NCI-H524 (cell line): Measurements from ENCODE around the gene MTHFS.
"Not testable (repeated sequence)": the region's sequence is repeated elsewhere in the genome, so short reads cannot be mapped to it uniquely, and the experiment has no call there.

Source experiments
- DNase-seq, 2 experiments: peaks; one replicate each; lab custom pipeline; 2025; lab: John Stamatoyannopoulos, UW

Gene MTHFS

DNA sequence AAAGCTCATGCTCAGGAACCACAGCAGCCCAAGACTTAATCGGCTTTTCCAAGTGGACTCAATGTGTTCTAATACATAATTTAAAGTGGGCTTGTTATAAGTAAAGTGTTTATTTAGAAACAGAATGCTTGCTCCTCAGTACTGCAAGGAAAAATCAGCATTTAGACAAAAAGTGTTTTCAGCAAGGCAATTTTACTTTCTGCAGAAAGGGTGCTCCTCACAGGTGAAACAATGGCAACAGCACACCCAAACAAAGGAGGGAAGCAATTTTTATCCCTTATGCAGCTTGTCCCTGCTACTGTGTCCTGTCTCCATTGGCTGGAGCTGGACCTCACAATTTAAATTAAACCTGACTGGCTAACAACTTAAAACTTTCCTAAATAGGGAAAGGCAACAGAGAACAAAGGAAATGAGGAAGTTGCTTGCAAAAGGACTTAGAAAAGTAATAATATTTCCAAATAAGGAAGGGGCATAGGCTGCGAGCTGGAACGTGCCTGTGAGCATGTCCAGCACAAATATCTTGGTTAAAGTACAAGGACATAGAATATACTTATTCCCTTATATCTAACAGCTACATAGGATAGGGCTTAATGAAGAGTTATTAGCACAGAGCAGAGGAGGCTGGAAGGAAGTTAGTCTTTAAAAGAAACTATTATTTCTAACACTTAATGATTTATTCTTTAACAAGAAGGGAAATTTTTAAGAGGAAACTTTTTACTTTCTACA lies 19.1 kb upstream of the MTHFS start:
- not testable (repeated sequence) for DNase-seq

DNA sequence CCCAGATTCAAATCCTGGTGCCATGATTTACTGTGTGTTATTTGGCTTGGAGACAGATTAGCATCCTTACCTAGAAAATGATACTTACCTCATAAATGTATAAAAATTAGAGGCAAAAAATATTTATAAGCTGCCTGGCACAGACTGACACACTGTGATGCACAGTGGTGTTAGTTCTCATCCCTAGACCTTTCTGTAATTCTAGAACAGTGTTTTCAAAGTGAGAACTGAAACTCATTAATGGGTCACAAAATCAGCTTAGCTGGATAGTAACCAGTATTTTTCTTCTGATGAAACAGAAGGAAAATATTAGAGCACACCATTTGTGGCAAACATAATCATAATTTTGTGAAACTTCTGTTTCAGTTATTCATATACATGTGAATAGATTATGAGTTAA lies 17.9 kb upstream of the MTHFS start:
- DNase-seq: no peak

DNA sequence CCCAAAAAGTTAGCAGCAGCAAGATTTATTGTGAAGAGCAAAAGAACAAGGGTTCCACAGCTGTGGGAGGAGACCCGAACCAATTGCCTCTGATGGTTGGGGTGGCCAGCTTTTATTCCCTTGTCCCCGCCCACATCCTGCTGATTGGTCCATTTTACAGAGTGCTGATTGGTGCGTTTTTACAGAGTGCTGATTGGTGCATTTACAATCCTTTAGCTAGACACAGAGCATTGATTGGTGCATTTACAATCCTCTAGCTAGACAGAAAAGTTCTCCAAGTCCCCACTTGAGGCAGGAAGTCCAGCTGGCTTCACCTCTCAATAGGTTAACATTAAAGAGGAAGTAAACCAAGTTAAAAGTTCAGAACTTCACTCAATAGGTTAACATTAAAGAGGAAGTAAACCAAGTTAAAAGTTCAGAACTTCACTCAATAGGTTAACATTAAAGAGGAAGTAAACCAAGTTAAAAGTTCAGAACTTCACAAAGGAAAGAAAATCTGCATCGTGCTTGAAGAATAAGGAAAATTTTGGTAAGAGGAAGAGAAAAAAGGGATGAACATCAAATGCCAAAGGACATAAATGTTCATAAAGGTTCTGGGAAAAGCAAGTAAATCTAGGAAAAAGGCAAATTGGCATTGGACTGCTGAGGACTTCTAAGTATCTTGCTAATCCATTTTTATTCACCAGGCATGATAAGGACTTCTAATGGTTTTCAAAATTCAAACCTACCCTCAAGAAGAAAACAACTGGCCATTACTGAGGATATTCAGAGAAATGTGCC lies 12.9 kb upstream of the MTHFS start:
- not testable (repeated sequence) for DNase-seq

DNA sequence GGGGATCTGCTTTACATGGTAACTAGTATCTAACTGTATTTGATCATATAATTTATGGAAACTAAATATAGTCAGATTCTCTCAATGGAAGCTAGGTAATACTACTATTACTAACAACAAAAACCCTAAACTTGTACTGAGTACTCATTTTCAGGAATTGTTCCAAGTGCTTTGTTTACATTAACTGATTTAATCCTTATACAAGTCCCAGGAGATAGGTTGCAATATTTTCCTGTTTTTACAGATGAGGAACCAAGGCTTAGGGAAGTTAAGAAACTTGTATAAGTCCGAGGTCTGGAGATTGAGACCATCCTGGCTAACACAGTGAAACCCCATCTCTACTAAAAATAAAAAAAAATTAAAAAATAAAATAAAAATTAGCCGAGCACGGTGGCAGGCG lies 7.5 kb upstream of the MTHFS start:
- no peak for DNase-seq

DNA sequence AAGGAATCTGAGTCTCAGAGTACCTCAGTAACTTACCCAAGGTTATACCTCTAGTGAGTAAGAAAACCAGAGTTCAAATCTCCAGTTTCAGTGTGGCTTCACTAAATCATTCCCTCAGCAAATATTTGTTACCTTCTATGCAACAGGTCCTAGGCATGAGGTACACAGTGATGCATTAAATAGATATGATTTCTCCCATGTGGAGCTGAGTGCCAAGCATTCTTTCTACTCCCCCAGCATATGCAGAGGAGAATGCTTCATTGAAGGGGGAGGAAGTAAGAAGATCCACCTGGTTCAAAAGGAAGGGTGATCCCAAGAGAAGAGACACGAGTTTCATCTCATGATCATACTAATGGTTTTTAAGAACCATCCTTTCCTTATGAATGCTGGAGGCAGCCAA lies 6.8 kb upstream of the MTHFS start:
- no peak for DNase-seq

DNA sequence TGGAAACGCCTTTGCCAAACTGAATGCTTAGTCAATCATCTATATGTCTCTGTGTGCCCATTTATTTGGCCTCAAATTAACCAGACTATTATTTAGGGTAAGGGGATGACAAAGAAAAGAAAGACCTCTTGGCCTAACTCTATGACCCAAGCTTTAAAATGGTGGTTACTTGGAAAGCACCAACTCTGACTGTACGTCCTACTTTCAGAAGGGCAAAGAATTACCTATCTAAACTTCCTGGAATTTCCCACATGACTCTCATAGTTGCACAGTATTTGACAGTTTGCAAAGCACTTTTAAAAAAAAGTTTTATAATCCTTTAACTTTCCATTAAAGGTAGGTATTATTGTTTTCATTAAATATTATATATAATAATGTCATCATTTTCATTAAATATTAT lies 6.3 kb upstream of the MTHFS start:
- no peak for DNase-seq

DNA sequence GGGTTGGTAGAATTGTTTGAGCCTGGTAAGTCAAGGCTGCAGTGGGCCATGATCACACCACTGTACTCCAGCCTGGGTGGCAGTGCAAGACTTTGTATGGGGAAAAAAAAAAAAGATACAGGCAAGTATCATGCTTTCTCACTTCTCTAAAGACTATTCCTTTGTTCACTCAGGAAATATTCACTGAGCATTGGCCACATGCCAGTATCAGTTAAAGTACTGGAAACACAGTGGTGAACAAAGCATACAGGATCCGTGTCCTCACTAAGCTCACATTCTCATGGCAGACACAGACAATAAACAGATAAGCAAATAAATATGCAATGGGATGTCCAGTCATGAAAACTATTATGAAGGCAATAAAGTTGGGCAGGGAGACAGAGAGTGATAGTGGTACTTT lies 5.1 kb upstream of the MTHFS start:
- DNase-seq: no peak

DNA sequence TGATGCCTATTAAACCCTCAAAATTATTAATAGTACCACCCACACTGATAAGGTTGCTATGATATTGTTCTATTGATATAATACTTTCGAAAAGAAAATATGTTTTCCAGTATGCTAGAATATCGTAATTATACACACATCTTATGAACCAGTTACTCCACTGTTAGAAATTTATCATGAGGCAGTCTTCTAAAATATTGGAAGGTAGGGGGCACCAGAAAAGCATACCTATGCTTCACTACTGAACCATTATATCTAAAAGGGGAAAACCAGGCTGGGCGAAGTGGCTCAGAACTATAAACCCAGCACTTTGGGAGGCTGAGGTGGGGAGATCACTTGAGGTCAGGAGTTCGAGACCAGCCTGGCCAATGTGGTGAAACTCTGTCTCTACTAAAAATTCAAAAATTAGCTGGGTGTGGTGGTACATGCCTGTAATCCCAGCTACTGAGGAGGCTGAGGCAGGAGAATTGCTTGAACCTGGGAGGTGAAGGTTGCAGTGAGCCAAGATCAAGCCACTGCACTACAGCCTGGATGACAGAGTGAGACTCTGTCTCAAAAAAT lies 4.1 kb upstream of the MTHFS start:
- not testable (repeated sequence) for DNase-seq

DNA sequence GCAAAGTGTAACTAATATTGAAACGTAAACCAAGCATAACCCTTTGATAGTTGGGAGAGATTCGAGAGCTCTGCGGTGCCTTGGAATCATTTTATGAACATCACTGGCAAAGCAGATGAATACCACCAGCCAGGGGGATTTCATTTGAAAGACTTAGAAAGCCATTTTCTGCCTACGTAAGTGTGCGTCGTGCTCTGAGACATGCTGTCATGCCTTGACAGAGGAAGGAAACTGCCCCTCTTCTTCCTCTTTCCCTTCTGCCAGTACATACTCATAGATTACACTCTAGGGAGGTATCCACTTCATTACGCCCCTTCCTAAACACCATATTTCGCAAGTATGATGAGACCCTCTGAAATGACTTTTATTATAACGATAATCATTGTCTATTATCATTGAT lies 3.3 kb upstream of the MTHFS start:
- no peak for DNase-seq

DNA sequence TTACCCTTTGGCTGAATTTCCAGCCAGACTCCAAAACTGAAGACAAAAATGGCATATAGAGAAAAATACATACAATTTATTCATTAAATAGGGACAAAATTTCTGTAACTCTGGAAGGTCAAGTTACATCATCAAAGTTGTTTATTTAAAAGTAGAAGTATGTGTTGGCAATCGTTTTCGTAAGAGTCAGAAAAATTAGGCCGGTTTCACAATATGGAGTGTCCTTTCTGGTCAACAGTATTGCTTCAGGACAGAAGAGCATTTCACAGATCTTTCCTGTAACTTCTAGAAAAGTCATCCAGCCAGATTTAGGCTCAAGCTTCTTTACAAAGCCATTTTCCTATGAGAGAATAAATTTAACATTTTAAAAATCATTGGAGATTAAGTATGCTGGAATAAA lies 2.0 kb upstream of the MTHFS start:
- DNase-seq: not testable (repeated sequence)

DNA sequence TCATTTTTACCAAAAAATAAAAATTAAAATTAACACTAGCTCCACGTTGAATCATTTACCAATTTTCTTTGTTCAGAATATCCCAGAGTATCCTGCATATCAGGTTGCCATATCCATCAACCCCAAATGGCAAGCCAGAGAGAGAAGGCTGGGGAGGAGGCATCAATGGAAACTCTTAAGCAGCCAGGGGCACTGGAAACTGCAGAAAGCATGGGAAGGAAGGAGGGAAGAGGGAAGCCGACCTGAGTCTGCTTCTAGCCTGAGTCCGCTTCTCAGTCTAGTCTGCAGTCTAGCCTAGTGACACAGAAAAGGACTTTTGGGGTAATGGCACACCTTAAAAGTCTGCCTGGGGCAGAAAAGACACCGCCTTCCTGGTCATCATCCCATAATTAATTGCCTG lies 1.6 kb upstream of the MTHFS start:
- DNase-seq: no peak

DNA sequence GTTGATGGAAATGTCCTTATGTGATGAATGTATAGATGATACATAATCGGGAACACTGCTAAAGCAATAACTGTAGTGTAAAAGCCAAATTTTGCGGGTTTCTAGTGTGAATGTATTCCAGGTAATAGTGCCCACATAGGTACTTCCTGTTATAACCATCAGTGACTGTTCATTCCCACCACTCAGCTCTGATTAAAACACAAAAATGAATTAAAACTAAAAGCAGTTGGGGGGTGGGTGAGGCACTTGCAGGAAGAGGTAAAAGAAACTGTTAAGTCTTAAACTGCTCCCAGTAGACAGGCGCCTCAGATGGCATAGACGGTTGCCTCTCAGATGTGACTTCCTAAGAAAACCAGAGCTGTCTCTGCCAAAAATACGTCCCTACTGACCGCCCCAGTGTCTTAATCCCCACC lies 893 bp upstream of the MTHFS start:
- DNase-seq: peak in 1 of 2 experiments; percentile 2

DNA sequence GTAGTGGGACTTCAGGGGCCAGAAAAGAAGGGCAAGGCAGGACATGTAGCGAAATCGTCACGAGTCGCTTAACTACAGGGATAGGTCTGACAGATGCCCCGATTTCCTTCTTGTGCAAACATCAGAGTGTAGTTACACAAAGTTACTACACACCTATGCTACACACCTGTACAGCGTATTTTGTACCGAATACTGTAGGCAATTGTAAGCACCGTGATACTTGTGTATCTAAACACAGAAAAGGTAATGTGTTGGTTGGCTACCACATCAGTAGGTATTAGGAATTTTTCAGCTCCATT lies 515 bp upstream of the MTHFS start:
- DNase-seq: no peak

DNA sequence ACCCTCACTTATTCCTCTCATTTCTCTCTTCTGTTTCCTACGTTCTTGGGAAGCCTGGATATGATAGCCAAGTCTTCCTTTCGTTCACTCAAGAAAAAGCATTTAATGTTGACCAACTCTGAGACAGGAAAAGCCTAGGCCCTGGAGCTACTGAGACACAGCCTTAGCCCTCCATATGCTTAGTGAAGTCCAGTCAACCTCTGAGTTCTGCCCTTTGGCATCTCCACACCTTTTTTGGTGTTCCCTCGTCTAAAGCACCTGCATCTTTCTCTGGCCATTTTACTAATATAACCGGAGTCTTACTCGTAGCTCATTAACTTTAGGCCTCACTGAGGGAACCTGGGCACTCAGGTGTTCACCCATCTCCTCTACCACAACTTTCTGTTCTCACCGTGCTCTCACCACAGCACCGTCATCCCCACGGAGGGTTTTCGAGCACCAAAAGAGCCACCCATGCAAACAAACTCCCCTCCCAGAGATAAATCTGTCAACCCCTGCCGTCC lies 632 bp downstream of the MTHFS start:
- peak in 1 of 2 experiments; percentile 18 for DNase-seq

DNA sequence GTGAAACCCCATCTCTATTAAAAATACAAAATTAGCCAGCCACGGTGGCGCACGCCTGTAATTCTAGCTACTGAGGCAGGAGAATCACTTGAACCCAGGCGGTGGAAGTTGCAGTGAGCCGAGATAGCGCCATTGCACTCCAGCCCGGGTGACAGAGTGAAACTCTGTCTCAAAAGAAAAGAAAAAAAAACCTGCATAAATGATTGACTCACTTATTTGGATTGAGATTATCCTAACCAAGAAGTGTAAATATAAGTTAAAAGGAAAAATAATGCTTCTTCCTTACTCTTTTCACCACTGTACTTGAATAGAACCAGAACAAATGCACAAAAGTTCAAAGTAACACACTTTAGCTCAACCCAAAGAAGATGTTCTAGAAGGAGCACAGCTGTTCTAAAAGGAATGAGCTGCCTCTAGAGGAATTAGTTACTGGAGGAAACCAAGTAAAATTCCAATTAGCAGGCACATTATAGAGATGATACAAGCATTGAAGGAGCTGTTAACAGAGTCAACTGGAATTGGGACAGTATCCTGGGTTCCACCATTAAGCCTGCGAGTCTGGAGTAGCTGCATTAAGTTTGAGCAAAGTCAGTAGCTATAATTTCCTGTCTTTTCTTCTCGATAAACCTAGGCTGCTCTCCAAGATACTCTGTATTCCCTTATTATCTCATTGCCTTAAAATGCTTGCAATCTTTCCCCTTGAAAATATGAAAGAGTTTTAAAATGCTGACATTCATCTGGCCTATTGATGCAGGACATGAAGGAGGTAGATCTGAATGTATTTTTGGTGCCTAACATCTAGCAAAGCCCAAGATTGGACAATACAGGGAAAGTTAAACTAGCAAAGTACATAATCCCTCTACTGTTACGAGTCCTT lies 9.5 kb downstream of the MTHFS start:
- DNase-seq: no peak

DNA sequence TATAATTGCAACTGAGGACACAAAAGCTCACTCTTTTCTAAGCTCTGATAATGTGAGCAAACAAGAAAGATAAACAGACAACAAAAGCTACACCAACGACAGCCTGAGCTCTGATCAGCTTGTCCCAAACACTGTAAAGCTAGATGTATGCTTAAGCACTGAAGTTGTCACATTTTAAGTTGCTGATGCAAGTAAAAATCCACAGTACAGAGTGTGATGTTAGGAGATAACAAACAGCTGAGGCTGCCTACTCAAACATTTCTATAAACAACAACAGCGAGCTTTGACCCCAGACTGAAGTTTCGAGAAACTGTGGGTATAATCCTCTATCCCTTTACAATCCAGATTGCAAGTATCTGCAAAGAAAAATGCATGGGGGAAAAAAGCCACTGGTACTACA lies 10.7 kb downstream of the MTHFS start:
- no peak for DNase-seq

DNA sequence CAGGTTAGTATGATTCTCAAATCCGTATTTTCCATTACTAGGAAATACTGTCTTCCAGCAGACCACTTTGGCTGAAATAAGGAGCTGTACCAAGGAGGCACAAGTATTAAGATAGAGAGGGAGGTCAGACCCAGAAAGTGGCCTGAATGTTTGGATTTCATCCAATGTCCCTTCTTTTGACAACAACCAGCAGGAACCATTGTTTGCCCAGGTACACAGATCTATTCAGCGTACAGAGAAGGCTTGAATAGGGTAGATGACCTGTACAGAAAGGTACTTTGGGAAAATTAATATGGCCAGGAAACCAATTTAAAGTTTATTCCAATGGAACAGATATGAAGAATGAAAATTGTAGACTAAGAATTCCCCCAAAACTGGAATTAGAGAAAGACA lies 12.6 kb downstream of the MTHFS start:
- DNase-seq: no peak

DNA sequence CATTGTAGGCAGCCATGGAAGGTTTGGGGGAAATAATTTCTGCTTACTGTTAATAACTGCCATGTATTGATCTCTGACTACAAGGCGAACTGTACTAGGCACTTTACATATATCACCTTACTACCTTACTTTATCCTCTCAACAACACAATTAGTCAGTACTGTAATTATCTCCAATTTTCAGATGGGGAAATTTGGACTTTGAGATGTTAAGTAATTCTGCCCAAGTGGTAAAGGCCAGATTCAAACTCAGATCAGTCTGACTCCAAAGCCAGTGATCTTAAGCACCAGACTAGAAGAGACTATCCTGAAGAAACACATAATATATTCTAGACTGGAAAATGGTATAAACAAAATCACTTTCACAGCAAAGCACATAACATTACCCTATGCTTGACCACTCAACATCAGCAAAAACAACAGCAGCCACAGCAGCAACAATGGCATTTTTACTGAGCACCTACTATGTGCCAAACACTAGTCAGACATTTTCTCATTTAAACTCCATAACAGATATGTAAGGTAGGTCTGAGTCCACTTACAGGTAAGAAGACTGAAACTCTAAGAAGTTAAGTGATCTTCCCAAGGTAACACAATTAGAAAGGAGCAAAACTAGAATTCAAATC lies 13.1 kb downstream of the MTHFS start:
- no peak for DNase-seq

DNA sequence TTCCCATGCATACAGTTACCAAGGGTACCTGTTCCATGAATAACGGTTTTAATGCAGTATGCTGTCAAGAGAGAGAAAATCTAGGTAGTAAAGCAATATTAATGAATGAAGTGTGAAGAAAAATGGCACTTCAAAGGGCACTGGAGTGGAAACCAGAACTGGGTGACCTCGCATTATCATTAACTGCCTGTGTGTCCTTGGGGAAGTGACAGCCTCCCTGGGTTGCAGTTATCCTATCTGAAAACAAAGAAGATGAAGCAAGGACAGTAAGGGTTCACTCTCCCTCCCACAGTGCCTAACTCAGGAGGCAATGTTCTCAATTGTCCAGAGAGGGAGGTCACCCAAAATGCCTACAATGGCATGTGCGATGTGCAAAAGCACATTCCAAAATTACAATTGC lies 15.1 kb downstream of the MTHFS start:
- no peak for DNase-seq

DNA sequence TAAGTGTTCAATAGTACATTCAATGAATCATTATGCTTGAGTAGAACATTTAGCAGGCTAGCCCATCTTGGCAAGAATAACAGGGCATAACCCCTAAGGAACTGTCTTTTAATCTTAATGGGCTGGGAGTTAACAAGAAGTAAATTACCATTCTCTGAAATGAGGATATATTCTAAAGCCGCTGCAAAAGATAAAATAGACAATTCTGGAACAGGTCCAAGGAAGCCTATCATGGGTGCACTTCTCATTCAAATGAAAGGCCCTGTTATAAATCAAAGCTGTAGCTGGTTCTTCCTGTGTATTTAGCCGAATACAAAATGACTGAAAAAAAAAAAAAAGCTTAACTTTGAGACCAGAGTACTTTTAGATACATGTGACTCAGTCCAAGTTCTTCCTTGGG lies 15.6 kb downstream of the MTHFS start:
- no peak for DNase-seq

DNA sequence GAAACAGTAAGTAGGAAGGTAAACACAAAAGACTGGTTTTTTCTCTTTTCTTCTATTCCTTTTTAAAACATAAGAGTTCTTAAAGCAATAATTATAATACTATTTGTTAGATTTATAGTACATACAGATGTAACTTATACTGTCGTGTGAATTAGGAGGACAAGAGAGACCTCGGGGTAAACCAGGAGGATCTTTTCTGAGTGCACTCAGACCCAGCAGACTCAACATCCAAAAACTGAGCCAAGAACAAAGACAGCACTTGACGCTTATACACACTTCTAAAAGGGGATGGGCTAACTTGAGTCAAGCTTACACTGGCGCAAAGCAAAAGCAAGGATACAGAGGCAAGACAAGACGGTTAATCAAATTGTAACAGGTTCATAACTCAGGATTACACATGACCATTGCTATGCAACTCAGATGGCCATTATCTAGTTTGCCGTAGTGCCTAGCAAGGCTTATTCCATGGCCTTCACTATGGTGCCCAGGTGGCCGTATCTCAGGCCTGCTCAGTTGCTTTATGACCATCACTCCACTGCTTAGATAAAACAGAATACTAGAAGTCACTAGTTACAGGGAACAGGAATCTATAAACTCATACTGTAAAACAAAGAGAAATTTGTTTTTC lies 18.6 kb downstream of the MTHFS start:
- DNase-seq: no peak
